Choroid plexus epithelial cell (primary cell): ENCODE data around the gene SLC12A2.
A peak's percentile ranks its signal among the peaks of the same experiment; 100 is the strongest.

Experiments used
- DNase-seq: peaks from one replicate; pipeline ENCODE4 v3.0.0-alpha.2; 2010; ENCODE audit warnings: low read depth
- H3K4me3 ChIP-seq: 2 replicates; pipeline ENCODE4 v1.5.1; 2011; ENCODE audit warnings: low read depth, mild to moderate bottlenecking, control low read depth, low read length, moderate library complexity
- CTCF ChIP-seq: conservative IDR thresholded peaks from 2 replicates; pipeline ENCODE4 v1.5.1; 2011; ENCODE audit warnings: low read depth, mild to moderate bottlenecking, control low read depth, inconsistent platforms, low read length, moderate library complexity

Gene SLC12A2

GRCh38 chr5:128123936-128124335 is 40.4 kb downstream of the SLC12A2 start:
- DNase-seq, result no peak
- no peak for TF ChIP-seq CTCF
- no peak overlapping the region for H3K4me3 ChIP-seq

GRCh38 chr5:128126241-128126640 is 42.7 kb downstream of the SLC12A2 start:
- no peak overlapping the region for H3K4me3 ChIP-seq
- no peak for TF ChIP-seq CTCF
- no peak for DNase-seq

GRCh38 chr5:128132499-128132898 is 48.9 kb downstream of the SLC12A2 start:
- TF ChIP-seq CTCF, result no peak

GRCh38 chr5:128135286-128135685 is 51.7 kb downstream of the SLC12A2 start:
- H3K4me3 ChIP-seq, result no peak overlapping the region
- no peak for TF ChIP-seq CTCF
- no peak for DNase-seq

More at GRCh38 chr5:128132499-128132898, 48.9 kb downstream of the SLC12A2 start:
- DNase-seq, result no peak
- no peak overlapping the region for H3K4me3 ChIP-seq

- TF ChIP-seq CTCF, result no peak
- no peak overlapping the region for H3K4me3 ChIP-seq
- no peak for DNase-seq
These were observed 60.3 kb downstream of the SLC12A2 start for GRCh38 chr5:128143911-128144310.

GRCh38 chr5:128144491-128144890 is 60.9 kb downstream of the SLC12A2 start:
- TF ChIP-seq CTCF, result no peak
- peak; percentile 67 for DNase-seq
- no peak overlapping the region for H3K4me3 ChIP-seq

GRCh38 chr5:128146671-128147070 is 63.1 kb downstream of the SLC12A2 start:
- no peak for DNase-seq
- TF ChIP-seq CTCF, result no peak

More at GRCh38 chr5:128146671-128147070, 63.1 kb downstream of the SLC12A2 start:
- H3K4me3 ChIP-seq, result no peak overlapping the region
